Measurements from ENCODE around the gene FAM131A. TPM values are rescaled to one million over a fixed set of nuclear protein-coding genes. Genes with fewer than 3 reads are reported as not detected.
"Not testable (repeated sequence)": the region's sequence is repeated elsewhere in the genome, so short reads cannot be mapped to it uniquely, and the experiment has no call there.

FAM131A gene
- total RNA-seq, 1 donor from 2014 or later: 15.5 TPM

- no peak for DNase-seq (ENCODE audit: low read depth)
Observed at GRCh38 chr3:184338511-184338945, 1.1 kb downstream of the FAM131A start.

- DNase-seq (ENCODE audit: low read depth): no peak
Observed at GRCh38 chr3:184339001-184339400, 1.6 kb downstream of the FAM131A start.

GRCh38 chr3:184339451-184340135, 2.2 kb downstream of the FAM131A start:
- DNase-seq (ENCODE audit: low read depth): not testable (repeated sequence)

- DNase-seq (ENCODE audit: low read depth): no peak
Observed at GRCh38 chr3:184341925-184342324, 4.5 kb downstream of the FAM131A start.

- DNase-seq (ENCODE audit: low read depth): no peak
Observed at GRCh38 chr3:184343200-184343876, 5.9 kb downstream of the FAM131A start.

GRCh38 chr3:184344579-184345316, 7.3 kb downstream of the FAM131A start:
- no peak for DNase-seq (ENCODE audit: low read depth)

- peak; percentile 71 for DNase-seq (ENCODE audit: low read depth)
Observed at GRCh38 chr3:184345317-184346144, 8.1 kb downstream of the FAM131A start.

- no peak for DNase-seq (ENCODE audit: low read depth)
Observed at GRCh38 chr3:184346480-184347190, 9.2 kb downstream of the FAM131A start.

- DNase-seq (ENCODE audit: low read depth): no peak
Observed at GRCh38 chr3:184347321-184348056, 10.1 kb downstream of the FAM131A start.

GRCh38 chr3:184348057-184348382, 10.6 kb downstream of the FAM131A start:
- DNase-seq (ENCODE audit: low read depth): no peak

- no peak for DNase-seq (ENCODE audit: low read depth)
Observed at GRCh38 chr3:184349563-184350470, 12.4 kb downstream of the FAM131A start.

GRCh38 chr3:184350618-184351017, 13.2 kb downstream of the FAM131A start:
- no peak for DNase-seq (ENCODE audit: low read depth)

GRCh38 chr3:184351511-184352148, 14.2 kb downstream of the FAM131A start:
- DNase-seq (ENCODE audit: low read depth): no peak

GRCh38 chr3:184352149-184352785, 14.9 kb downstream of the FAM131A start:
- no peak for DNase-seq (ENCODE audit: low read depth)

- no peak for DNase-seq (ENCODE audit: low read depth)
Observed at GRCh38 chr3:184352897-184353545, 15.6 kb downstream of the FAM131A start.

GRCh38 chr3:184353546-184353941, 16.1 kb downstream of the FAM131A start:
- no peak for DNase-seq (ENCODE audit: low read depth)

- DNase-seq (ENCODE audit: low read depth): peak; percentile 37
Observed at GRCh38 chr3:184354121-184354728, 16.8 kb downstream of the FAM131A start.

All from myocyte (in vitro differentiated cells).